ENCODE results near the gene HYAL2.

HYAL2 gene

GRCh38 chr3:50350213-50350526 lies 27.6 kb upstream of the HYAL2 start:
- DNase-seq (ENCODE audit: low spot score) = no peak

- peak; percentile 84 for DNase-seq (ENCODE audit: low spot score)
These were observed 24.8 kb upstream of the HYAL2 start for GRCh38 chr3:50347187-50347813.

GRCh38 chr3:50345586-50346234 lies 23.2 kb upstream of the HYAL2 start, which contains the start of gene ZMYND10:
TSS of gene ZMYND10 (minus strand) at chr3:50345732. CDS start at chr3:50345579, 153 bp downstream.
- peak; percentile 72 for DNase-seq (ENCODE audit: low spot score)

GRCh38 chr3:50345008-50345407 lies 22.5 kb upstream of the HYAL2 start:
- DNase-seq (ENCODE audit: low spot score) = no peak

- DNase-seq (ENCODE audit: low spot score) = no peak
These were observed 20.5 kb upstream of the HYAL2 start for GRCh38 chr3:50342813-50343633.

GRCh38 chr3:50341996-50342650 lies 19.6 kb upstream of the HYAL2 start:
- no peak for DNase-seq (ENCODE audit: low spot score)

GRCh38 chr3:50341537-50341936 lies 19.0 kb upstream of the HYAL2 start:
- DNase-seq (ENCODE audit: low spot score) = no peak

- DNase-seq (ENCODE audit: low spot score) = peak; percentile 64
These were observed 18.1 kb upstream of the HYAL2 start, which contains the start of gene RASSF1 for GRCh38 chr3:50340448-50341329. TSS of gene RASSF1 (minus strand) at chr3:50340836. CDS start at chr3:50340805, 31 bp downstream.

- no peak for DNase-seq (ENCODE audit: low spot score)
These were observed 17.6 kb upstream of the HYAL2 start for GRCh38 chr3:50340147-50340447.

GRCh38 chr3:50339485-50340146 lies 17.1 kb upstream of the HYAL2 start:
- no peak for DNase-seq (ENCODE audit: low spot score)

- DNase-seq (ENCODE audit: low spot score) = no peak
These were observed 16.4 kb upstream of the HYAL2 start for GRCh38 chr3:50338965-50339364.

GRCh38 chr3:50337175-50337861 lies 14.8 kb upstream of the HYAL2 start:
- peak; percentile 86 for DNase-seq (ENCODE audit: low spot score)

- no peak for DNase-seq (ENCODE audit: low spot score)
These were observed 14.1 kb upstream of the HYAL2 start for GRCh38 chr3:50336452-50337174.

GRCh38 chr3:50334339-50335075 lies 12.0 kb upstream of the HYAL2 start:
- DNase-seq (ENCODE audit: low spot score) = no peak

- no peak for DNase-seq (ENCODE audit: low spot score)
These were observed 11.3 kb upstream of the HYAL2 start for GRCh38 chr3:50333744-50334328.

- no peak for DNase-seq (ENCODE audit: low spot score)
These were observed 8.9 kb upstream of the HYAL2 start for GRCh38 chr3:50331364-50331907.

- no peak for DNase-seq (ENCODE audit: low spot score)
These were observed 7.8 kb upstream of the HYAL2 start for GRCh38 chr3:50330330-50330729.

- DNase-seq (ENCODE audit: low spot score) = peak; percentile 99
These were observed 5.6 kb upstream of the HYAL2 start, which contains the start of gene TUSC2 for GRCh38 chr3:50327943-50328691. TSS of gene TUSC2 (minus strand) at chr3:50328223. CDS start at chr3:50328099, 124 bp downstream.
